ENCODE measurements around the gene OBP2A.

Gene OBP2A

GRCh38 chr9:135514342-135515082 is 31.4 kb upstream of the OBP2A start:
- TF ChIP-seq CTCF (IDR thresholded peaks at IDR 0.05; ENCODE audit: extremely low read depth, missing control alignments): no peak
- DNase-seq (ENCODE audit: low spot score): no peak

- DNase-seq (ENCODE audit: low spot score): no peak
- no peak for TF ChIP-seq CTCF (IDR thresholded peaks at IDR 0.05; ENCODE audit: extremely low read depth, missing control alignments)
These were observed 30.6 kb upstream of the OBP2A start for GRCh38 chr9:135515083-135515951.

GRCh38 chr9:135516132-135516860 is 29.6 kb upstream of the OBP2A start:
- TF ChIP-seq CTCF (IDR thresholded peaks at IDR 0.05; ENCODE audit: extremely low read depth, missing control alignments): no peak
- DNase-seq (ENCODE audit: low spot score): no peak

- DNase-seq (ENCODE audit: low spot score): no peak
- TF ChIP-seq CTCF (IDR thresholded peaks at IDR 0.05; ENCODE audit: extremely low read depth, missing control alignments): no peak
These were observed 28.5 kb upstream of the OBP2A start for GRCh38 chr9:135517407-135517822.

GRCh38 chr9:135519179-135519971 is 26.6 kb upstream of the OBP2A start:
- no peak for DNase-seq (ENCODE audit: low spot score)
- TF ChIP-seq CTCF (IDR thresholded peaks at IDR 0.05; ENCODE audit: extremely low read depth, missing control alignments): no peak

GRCh38 chr9:135520916-135521607 is 24.9 kb upstream of the OBP2A start, which contains the start of gene LCN1:
TSS of gene LCN1 (plus strand) at chr9:135521440. CDS start at chr9:135521498, 58 bp downstream.
- DNase-seq (ENCODE audit: low spot score): no peak
- no peak for TF ChIP-seq CTCF (IDR thresholded peaks at IDR 0.05; ENCODE audit: extremely low read depth, missing control alignments)

All from GM20000 (cell line).